Muscle layer of duodenum (tissue), 2 donors: ENCODE measurements around the gene ACR.

ENCODE experiments used
- H3K27ac ChIP-seq: one replicate; pipeline ENCODE4 v1.7.0; 2013; ENCODE audit warnings: mild to moderate bottlenecking, low read length
- H3K27me3 ChIP-seq: one replicate; pipeline ENCODE4 v1.7.0; 2013; ENCODE audit warnings: low read depth, mild to moderate bottlenecking, control low read depth, low read length
- H3K36me3 ChIP-seq, 2 donors: one replicate each; pipeline ENCODE4 v1.7.0; 2013; ENCODE audit warnings: low read length in 2 of 2, control low read depth in 1 of 2, mild to moderate bottlenecking in 1 of 2; ENCODE audit not compliant: insufficient read depth in 2 of 2, control insufficient read depth in 1 of 2
- H3K4me1 ChIP-seq, 2 donors: one replicate each; pipeline ENCODE4 v1.7.0; 2013; ENCODE audit warnings: low read length in 2 of 2, mild to moderate bottlenecking in 2 of 2, control low read depth in 1 of 2, moderate library complexity in 1 of 2; ENCODE audit not compliant: insufficient read depth in 2 of 2, control insufficient read depth in 1 of 2
- H3K4me3 ChIP-seq, 2 donors: one replicate each; pipeline ENCODE4 v1.7.0; 2013; ENCODE audit warnings: low read length in 2 of 2, low read depth in 1 of 2, mild to moderate bottlenecking in 1 of 2
- H3K9me3 ChIP-seq, 2 donors: one replicate each; pipeline ENCODE4 v1.7.0; 2013; ENCODE audit warnings: low read length in 2 of 2, control low read depth in 1 of 2, mild to moderate bottlenecking in 1 of 2; ENCODE audit not compliant: control insufficient read depth in 1 of 2
- donor health status: healthy.

The ACR gene

DNA sequence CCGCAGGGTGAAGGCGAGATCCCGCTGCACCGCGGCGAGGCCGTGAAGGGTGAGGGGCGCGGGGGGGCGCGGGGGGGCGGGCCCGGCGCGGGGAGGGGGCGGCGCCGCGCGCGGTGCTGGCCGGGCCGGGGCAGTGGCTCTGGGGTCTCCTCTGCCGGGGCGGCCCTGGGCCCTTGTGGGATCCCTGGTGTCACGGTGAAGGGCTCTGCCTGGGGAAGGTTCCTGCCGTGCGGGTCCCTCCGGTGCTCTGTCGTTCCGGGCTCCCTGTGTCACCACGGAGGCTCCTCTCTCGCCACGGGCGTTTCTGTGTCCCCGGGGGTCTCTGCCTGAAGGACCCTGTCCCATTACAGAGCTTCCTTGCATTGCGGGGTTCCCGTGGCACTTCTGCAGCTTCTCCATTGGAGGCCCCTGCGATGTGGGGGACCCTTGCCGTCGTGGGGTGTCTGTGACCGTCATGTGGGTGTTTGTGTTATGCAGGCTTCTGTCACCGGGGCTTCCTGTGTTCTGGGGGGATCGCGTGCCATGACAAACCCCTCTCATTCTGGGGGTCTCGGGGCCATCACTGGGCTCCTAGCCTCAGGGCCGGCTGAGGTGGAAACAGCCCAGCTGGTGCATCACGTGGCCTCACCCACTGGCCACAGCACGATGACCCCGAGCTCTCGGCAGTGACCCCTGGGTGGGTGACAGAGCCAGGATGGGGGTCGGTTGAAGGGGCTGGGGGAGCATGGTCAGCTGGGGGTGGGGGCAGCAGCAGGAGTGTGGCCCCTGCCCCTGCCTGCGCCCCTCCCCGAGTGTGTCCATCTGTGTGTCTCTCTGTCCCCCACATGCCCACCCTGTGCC is 40.1 kb upstream of the ACR start:
- no peaks in the 10 kb centered on the region for H3K36me3 ChIP-seq
- H3K27me3 ChIP-seq: no peaks in the 10 kb centered on the region
- H3K27ac ChIP-seq: no peak overlapping the region
- no peaks in the 10 kb centered on the region for H3K9me3 ChIP-seq
- peak overlapping the region in 1 of 2 donors; percentile 51 for H3K4me3 ChIP-seq
- H3K4me1 ChIP-seq: peaks cover 0 to 15% of the 10 kb centered on the region in 2 donors

DNA sequence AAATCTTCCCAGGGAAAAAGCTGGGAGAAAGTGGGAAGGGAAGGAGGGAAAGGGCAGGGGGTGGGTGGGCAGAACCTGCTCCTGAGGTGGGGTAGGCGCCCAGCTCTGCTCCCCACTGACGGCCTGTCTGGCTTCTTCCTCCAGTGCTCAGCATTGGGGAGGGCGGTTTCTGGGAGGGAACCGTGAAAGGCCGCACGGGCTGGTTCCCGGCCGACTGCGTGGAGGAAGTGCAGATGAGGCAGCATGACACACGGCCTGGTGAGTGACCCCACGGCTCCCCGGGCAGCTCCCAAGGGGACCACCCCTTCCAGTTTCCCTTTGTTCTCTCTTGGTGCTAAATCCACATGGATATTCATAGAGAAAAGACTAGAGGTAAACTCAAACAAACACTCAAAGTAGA is 39.5 kb upstream of the ACR start:
- peaks cover 0 to 15% of the 10 kb centered on the region in 2 donors for H3K4me1 ChIP-seq
- no peaks in the 10 kb centered on the region for H3K27me3 ChIP-seq
- no peaks in the 10 kb centered on the region for H3K36me3 ChIP-seq
- H3K4me3 ChIP-seq: no peak overlapping the region
- no peaks in the 10 kb centered on the region for H3K9me3 ChIP-seq
- no peak overlapping the region for H3K27ac ChIP-seq

DNA sequence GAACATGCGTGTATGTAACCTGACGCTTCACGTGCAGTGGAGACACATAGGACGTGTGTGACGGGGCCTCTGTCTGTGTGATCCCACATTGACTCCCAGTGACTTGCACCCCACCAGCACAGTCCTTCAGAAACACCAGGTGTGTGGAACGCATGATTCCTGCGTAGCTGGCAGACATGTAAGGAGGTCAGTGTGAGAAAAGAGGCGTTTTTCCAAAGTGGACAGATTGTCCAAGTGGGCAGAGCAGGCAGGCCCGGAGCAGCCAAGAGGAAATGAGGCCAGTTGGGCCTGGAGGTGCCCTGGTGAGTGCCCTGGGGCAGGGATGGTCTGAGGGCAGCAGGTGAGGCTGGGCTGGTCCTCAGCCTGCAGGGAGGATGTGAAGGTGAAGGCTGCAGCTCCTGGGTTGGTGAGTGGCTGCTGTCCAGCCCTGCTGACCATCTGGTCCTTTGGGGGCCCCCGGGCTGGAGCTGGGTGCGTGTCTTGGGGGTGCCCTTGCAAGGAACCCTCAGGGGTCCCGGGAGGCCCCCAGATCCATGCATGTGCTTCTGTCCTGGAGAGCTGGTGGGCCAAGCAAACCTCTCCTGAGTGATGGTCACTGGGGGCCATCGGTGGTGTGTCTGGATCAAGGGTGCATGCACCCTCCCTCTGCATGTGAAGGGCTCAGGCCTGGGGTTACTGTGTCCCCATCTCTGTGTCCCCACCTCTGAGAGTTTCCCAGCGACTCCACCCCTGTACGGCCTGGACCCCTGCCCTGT is 38.8 kb upstream of the ACR start:
- H3K4me3 ChIP-seq: no peak overlapping the region
- no peak overlapping the region for H3K27ac ChIP-seq
- peaks cover 0 to 4% of the 10 kb centered on the region in 2 donors for H3K36me3 ChIP-seq
- H3K4me1 ChIP-seq: peaks cover 0 to 15% of the 10 kb centered on the region in 2 donors
- H3K27me3 ChIP-seq: no peaks in the 10 kb centered on the region
- no peaks in the 10 kb centered on the region for H3K9me3 ChIP-seq

DNA sequence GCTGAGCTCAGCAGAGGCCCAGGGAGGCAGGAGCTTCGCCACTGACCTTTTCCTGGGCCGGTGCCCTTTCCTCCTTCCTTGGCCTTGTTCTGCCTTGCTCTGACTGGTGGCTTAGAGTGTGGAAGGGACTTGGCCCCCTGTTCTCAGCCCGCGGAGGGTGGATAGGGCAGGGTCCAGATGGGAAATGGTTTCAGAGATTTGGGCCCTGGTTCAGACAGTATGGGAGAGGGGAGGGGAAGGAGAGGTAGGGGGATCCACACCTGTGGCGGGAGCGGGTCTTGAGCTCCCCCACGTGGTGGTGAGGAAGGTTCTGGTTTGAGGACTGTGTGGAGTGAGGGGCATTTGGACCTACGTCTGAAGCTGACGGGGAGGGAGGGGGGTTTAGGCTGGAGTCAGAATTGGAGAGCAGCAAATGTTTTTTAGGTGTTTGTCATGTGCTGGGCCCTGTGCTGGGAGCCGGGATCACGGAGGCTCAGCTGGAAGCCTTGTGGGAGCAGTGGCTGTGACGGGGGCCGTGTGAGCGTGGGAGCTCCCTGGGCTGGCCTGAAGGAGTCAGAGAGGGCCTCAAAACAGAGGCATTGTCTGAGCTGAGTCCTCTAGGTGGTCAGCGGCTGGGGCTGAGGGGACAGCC is 38.1 kb upstream of the ACR start:
- H3K4me1 ChIP-seq: peaks cover 0 to 12% of the 10 kb centered on the region in 2 donors

DNA sequence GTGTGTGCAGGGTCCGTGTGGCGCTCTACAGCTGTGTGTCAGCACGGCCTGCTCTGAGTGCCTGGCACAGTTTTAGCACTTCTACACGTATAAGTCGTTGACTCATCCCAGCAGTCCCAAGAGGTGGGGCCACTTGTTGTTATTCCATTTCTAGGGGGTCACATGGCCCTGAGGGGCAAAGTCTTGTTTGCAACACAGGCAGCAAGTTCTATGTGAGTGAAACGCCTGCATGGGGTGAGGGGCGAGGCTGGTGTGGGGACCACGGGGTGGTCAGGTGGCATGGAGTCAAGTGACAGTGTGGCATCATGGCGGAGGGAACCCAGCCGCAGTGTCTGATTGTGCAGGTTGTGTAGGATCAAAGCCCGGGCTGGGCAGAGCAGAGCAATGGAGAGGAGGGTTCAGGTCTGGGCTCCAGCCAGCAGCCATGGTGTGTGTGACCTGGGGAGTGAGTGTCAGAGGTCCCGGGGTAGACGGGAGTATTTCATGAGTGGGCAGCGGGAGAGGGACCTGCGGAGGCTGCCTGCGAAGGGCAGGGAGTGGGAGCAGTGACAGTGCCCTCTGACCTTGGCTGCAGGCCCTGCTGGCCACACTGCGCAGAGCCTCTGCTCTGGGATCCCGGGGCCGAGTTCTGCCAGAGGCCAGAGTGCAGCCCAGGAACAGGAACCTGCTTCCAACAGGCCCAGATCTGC is 37.5 kb upstream of the ACR start:
- H3K27me3 ChIP-seq: no peaks in the 10 kb centered on the region
- no peak overlapping the region for H3K27ac ChIP-seq
- no peaks in the 10 kb centered on the region for H3K9me3 ChIP-seq
- peaks cover 0 to 15% of the 10 kb centered on the region in 2 donors for H3K4me1 ChIP-seq
- peaks cover 0 to 9% of the 10 kb centered on the region in 2 donors for H3K36me3 ChIP-seq
- H3K4me3 ChIP-seq: no peak overlapping the region

More for the DNA sequence above, 38.1 kb upstream of the ACR start:
- no peaks in the 10 kb centered on the region for H3K9me3 ChIP-seq
- H3K4me3 ChIP-seq: no peak overlapping the region
- no peak overlapping the region for H3K27ac ChIP-seq
- no peaks in the 10 kb centered on the region for H3K27me3 ChIP-seq
- peaks cover 0 to 9% of the 10 kb centered on the region in 2 donors for H3K36me3 ChIP-seq

DNA sequence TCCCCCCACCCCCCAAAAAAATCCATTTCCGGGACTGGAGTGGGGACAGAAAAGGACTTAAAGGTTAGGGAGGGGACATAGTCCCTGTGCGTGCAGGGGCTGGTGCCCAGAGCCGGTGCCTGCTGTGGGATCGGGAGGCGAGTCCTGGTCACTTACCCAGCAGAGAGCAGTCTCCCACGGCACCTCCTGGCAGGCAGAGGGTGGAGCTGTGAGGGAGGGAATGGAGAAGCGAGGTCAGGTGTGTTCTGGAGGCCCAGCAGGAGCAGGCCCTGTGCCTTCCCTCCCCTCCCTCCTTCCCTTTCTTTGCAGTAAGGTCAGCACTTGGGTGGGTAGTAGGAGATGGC is 37.0 kb upstream of the ACR start:
- no peaks in the 10 kb centered on the region for H3K9me3 ChIP-seq
- H3K36me3 ChIP-seq: peaks cover 0 to 9% of the 10 kb centered on the region in 2 donors
- H3K4me3 ChIP-seq: no peak overlapping the region
- H3K4me1 ChIP-seq: peaks cover 0 to 16% of the 10 kb centered on the region in 2 donors
- no peaks in the 10 kb centered on the region for H3K27me3 ChIP-seq
- H3K27ac ChIP-seq: no peak overlapping the region

DNA sequence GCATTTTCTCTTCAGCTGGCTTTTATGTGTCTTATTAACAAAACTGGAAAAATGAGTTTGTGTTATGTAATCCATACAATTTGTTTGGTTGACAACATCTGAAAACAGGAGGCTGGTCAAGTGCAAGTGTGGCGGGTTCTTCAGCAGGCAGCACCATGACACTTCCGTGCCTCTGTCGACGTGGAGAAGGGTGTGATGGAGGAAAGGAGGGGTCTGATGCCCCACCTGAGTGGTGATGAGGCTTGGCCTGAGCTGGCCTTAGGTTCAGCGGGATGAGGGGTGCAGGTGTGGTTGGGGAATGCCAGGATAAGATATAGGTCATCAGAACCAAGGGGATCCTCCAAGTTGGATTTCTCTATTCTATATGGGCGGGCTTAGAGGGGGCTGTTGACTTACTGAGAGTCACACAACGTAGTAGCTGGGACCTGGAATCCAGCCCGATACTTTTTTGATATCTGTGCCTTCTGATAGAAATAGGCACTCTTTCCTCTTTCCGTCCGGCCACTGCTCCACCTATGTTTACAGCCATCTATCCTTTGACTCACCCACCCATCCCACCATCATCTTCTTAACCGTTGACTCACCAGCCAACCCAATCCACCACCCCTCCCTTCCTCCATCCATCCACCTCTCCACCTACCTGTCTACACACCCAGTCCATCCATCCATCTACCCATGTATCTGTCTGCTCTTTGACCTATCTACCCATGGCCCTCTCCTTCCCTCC is 36.4 kb upstream of the ACR start:
- Histone ChIP-seq H3K9me3 (no peaks in the 10 kb centered on the region), H3K36me3 (peaks cover 0 to 9% of the 10 kb centered on the region in 2 donors), H3K4me3 (no peak overlapping the region), H3K4me1 (peaks cover 0 to 16% of the 10 kb centered on the region in 2 donors), H3K27ac (no peak overlapping the region), H3K27me3 (no peaks in the 10 kb centered on the region)

DNA sequence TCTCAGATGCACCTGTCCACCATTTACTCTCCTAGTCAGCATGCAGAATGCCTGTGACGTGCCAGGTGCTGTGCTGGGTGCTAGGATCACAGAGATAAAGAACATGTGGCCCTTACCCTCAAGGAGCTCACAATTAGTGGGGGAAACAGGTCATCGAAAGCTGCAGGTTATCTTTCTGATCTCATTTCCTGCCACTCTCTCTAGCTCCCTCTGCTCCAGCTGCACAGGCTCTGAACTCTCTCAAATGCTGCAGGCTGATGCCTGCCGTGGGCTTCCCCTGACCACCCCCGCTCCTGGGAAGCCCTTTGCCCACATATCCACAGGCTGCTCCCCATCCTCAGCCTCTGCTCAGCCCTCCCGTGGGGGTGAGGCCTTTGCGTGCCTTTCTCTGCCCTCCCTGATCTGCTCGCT is 35.7 kb upstream of the ACR start:
- H3K4me3 ChIP-seq: no peak overlapping the region
- no peaks in the 10 kb centered on the region for H3K27me3 ChIP-seq
- no peak overlapping the region for H3K27ac ChIP-seq

DNA sequence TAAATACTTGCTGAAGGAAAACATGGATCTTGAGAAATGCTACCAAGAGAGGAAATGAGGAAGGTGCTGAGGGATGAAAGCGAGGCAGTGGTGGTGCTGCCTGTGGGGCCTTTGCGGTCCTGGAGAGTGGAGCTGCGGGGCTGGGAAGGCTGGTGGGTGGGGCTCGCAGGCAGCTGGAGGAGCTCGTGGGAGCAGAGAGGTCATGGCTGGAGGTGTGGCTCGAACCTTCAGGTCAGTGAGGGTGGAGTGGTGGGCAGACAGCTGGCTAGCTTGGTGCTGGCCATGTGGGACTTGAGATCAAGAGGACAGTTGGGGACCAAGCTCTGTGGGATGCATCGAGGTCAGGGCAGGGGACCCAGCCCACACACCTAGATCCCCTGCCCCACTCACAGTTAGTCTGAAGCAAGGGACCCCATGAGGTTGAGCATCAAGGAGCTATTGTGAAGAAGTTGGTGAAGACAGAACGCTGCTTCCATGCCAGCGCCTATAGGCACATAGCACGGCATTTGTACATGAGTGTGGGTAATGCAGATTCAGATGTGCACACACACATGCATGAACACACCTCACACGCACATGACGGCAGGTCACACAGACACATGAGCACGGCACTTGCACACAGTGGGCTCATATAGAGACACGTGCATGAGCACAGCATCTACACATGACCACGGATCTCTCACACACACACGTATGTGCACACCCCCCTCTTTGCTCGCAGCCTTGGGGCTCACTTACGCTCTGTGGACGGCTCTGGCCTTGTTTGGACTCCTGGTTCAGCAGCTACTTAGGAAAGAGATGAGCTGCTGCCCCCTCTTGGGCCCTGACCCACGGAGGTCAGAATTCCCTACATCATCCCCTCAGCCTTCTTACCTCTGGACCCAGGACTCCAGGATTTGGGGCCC is 34.9 kb upstream of the ACR start:
- no peak overlapping the region for H3K4me3 ChIP-seq
- no peak overlapping the region for H3K27ac ChIP-seq
- H3K27me3 ChIP-seq: no peaks in the 10 kb centered on the region
- peaks cover 0 to 9% of the 10 kb centered on the region in 2 donors for H3K36me3 ChIP-seq
- H3K4me1 ChIP-seq: peaks cover 0 to 10% of the 10 kb centered on the region in 2 donors
- no peaks in the 10 kb centered on the region for H3K9me3 ChIP-seq

More for the DNA sequence above, 35.7 kb upstream of the ACR start:
- Histone ChIP-seq H3K36me3 (peaks cover 0 to 9% of the 10 kb centered on the region in 2 donors), H3K4me1 (peaks cover 0 to 13% of the 10 kb centered on the region in 2 donors), H3K9me3 (no peaks in the 10 kb centered on the region)
